ENCODE results near the gene ATP8A2.

GRCh38 chr13:25816239-25816638 is 444.5 kb downstream of the ATP8A2 start:
- no peak for TF ChIP-seq POLR2A (IDR thresholded peaks at IDR 0.05)
- no peak for TF ChIP-seq CTCF (IDR thresholded peaks at IDR 0.05)
- TF ChIP-seq POLR2AphosphoS5 (IDR thresholded peaks at IDR 0.05): no peak
- TF ChIP-seq EP300 (IDR thresholded peaks at IDR 0.05): no peak
